Activated B cell treated with CpG ODN at 0.5 μM for 24 hours (primary cell): ENCODE data around the gene LYRM4. TPM values are rescaled to one million over a fixed set of nuclear protein-coding genes. Genes with fewer than 3 reads are reported as not detected.

Experiments
- ATAC-seq: fragments of 200-7000 bp; cut with Tn5 transposase; one replicate; pipeline ENCODE4 v1.10.0; 2021; ENCODE audit warnings: low read depth, mild to moderate bottlenecking, moderate library complexity
- CTCF ChIA-PET: fragments of 350-600 bp; sonication (Branson Sonifier 250); formaldehyde crosslinking; loops from one replicate; lab custom pipeline; 2021; ENCODE audit warnings: antibody characterized with exemption; lab: Charles Lee
- POLR2A ChIA-PET: fragments of 350-600 bp; sonication (Branson Sonifier 250); formaldehyde crosslinking; loops from one replicate; lab custom pipeline; 2021; ENCODE audit warnings: antibody characterized with exemption; lab: Charles Lee
- DNase-seq: peaks from one replicate; pipeline ENCODE4 v3.0.0; 2022
- H3K27ac Mint-ChIP-seq: one replicate; pipeline ENCODE4 v1.8.0; 2020; ENCODE audit warnings: mixed read lengths
- H3K27me3 Mint-ChIP-seq: one replicate; pipeline ENCODE4 v1.8.0; 2021; ENCODE audit warnings: mixed read lengths
- H3K36me3 Mint-ChIP-seq: one replicate; pipeline ENCODE4 v1.8.0; 2021; ENCODE audit warnings: low read depth, mixed read lengths
- H3K4me1 Mint-ChIP-seq: one replicate; pipeline ENCODE4 v1.8.0; 2021; ENCODE audit warnings: mixed read lengths
- H3K4me3 Mint-ChIP-seq: one replicate; pipeline ENCODE4 v1.8.0; 2020; ENCODE audit warnings: mild to moderate bottlenecking, mixed read lengths
- H3K9me3 Mint-ChIP-seq: one replicate; pipeline ENCODE4 v1.8.0; 2020; ENCODE audit warnings: mixed read lengths
- intact Hi-C: fragments of 100-400 bp; cut with micrococcal nuclease; formaldehyde crosslinking; loops from one replicate; pipeline ENCODE4 v1.15.1; 2024
- total RNA-seq: library from RNA; stranded (reverse); gene quantifications from 2 replicates; pipeline ENCODE4 v1.2.3, GENCODE V29; 2022
- TF ChIP-seq, protein P1 (sequence below): fragments of 200-600 bp; IDR thresholded peaks from one replicate; pipeline ENCODE4 v1.8.0; 2022; ENCODE audit warnings: antibody characterized with exemption, mild to moderate bottlenecking

Gene LYRM4
- total RNA-seq, 1 donor from 2014 or later, result 51.2 TPM

DNA sequence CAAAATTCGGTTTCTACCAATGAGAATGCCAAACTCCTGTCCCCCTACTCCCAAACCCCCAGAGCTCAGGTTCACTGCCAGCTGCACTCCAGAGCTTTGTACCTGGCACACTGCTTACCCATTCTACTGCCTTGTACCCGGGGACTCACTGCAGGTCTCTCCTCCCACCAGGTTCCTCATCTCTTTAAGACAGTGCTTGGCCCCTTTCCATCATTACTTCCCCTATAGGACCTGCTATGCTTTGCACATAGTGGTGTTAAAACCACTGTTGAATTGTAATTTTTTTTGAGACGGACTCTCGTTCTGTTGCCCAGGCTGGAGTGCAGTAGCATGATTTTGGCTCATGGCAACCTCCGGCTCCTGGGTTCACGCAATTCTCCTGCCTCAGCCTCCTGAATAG lies 25.9 kb downstream of the LYRM4 start:
- no peak overlapping the region for H3K27ac Mint-ChIP-seq
- CTCF ChIA-PET, result interaction anchor here (1.2 to 1.9 kb wide), 2 partner anchors 91 to 164 kb away, joined by 3 to 5 read pairs; no protein-coding TSS in a partner anchor
- ATAC-seq (no peak), DNase-seq (no peak)
- H3K4me1 Mint-ChIP-seq, result peaks cover 9% of the 10 kb centered on the region
- H3K4me3 Mint-ChIP-seq, result no peak overlapping the region
- no peaks in the 10 kb centered on the region for H3K9me3 Mint-ChIP-seq
- TF ChIP-seq, protein P1, sequence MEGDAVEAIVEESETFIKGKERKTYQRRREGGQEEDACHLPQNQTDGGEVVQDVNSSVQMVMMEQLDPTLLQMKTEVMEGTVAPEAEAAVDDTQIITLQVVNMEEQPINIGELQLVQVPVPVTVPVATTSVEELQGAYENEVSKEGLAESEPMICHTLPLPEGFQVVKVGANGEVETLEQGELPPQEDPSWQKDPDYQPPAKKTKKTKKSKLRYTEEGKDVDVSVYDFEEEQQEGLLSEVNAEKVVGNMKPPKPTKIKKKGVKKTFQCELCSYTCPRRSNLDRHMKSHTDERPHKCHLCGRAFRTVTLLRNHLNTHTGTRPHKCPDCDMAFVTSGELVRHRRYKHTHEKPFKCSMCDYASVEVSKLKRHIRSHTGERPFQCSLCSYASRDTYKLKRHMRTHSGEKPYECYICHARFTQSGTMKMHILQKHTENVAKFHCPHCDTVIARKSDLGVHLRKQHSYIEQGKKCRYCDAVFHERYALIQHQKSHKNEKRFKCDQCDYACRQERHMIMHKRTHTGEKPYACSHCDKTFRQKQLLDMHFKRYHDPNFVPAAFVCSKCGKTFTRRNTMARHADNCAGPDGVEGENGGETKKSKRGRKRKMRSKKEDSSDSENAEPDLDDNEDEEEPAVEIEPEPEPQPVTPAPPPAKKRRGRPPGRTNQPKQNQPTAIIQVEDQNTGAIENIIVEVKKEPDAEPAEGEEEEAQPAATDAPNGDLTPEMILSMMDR, result no peak
- peaks cover 20% of the 10 kb centered on the region for H3K36me3 Mint-ChIP-seq
- POLR2A ChIA-PET, result no interaction called here
- intact Hi-C loops, result no loop called here
- H3K27me3 Mint-ChIP-seq, result no peaks in the 10 kb centered on the region

DNA sequence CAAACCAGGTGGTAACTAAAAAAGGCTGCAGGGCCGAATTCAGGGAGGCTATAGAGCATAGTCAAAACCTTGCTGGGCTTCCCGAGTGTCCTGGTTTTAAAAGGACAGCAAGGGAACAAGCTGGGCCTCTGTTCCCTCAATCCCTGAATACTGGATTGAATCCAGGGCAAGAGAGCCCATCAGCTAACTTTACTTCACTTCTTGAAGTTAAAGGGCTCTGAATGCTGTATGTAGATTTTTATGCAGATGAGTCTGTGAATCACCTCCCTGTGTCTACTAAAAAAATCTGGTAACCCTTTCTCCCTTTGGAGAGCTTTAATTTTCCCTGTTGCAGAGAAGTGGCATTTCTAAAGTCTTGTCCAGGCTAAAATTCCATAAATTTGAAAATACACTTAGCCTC lies 29.5 kb downstream of the LYRM4 start:
- H3K9me3 Mint-ChIP-seq, result no peaks in the 10 kb centered on the region
- CTCF ChIA-PET, result interaction anchor here (1.4 kb wide), 1 partner anchor 87 kb away, joined by 3 read pairs; no protein-coding TSS in a partner anchor
- POLR2A ChIA-PET, result no interaction called here
- H3K4me1 Mint-ChIP-seq, result peaks cover 9% of the 10 kb centered on the region
- TF ChIP-seq, protein P1, result no peak
- no peak overlapping the region for H3K27ac Mint-ChIP-seq
- H3K36me3 Mint-ChIP-seq, result peaks cover 13% of the 10 kb centered on the region
- no peak for DNase-seq
- ATAC-seq, result no peak
- H3K27me3 Mint-ChIP-seq, result no peaks in the 10 kb centered on the region
- H3K4me3 Mint-ChIP-seq, result no peak overlapping the region
- intact Hi-C loops, result no loop called here

DNA sequence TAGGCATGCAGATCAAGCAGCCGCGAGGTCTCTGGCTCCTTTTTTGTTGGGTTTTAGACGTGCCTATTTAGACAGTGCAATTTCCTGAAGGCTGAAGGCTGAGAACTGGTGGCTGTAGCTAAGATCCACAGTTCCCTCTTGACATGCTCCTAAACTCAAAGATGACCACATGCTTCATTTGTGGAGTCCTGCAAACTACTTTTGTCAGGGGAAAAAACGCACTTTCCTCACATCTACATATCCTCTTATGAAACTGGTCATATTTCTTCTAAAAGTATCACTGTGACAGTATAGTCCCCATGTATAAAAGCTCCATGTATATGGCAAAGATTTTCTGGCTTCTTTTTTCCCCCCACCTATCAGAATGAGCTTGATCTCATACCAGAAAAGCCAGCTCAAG lies 30.7 kb downstream of the LYRM4 start:
- ATAC-seq (no peak), DNase-seq (no peak)
- Mint-ChIP-seq H3K36me3 (peaks cover 6% of the 10 kb centered on the region), H3K4me3 (no peak overlapping the region), H3K9me3 (no peaks in the 10 kb centered on the region), H3K27ac (no peak overlapping the region), H3K4me1 (peaks cover 9% of the 10 kb centered on the region), H3K27me3 (no peaks in the 10 kb centered on the region)
- TF ChIP-seq, protein P1, result no peak
- intact Hi-C loops, result no loop called here
- ChIA-PET POLR2A (interaction anchor here (1.3 kb wide), 1 partner anchor 73 kb away, joined by 4 read pairs; no protein-coding TSS in a partner anchor), CTCF (interaction anchor here (1.4 kb wide), 1 partner anchor 150 kb away, joined by 3 read pairs; no protein-coding TSS in a partner anchor)

DNA sequence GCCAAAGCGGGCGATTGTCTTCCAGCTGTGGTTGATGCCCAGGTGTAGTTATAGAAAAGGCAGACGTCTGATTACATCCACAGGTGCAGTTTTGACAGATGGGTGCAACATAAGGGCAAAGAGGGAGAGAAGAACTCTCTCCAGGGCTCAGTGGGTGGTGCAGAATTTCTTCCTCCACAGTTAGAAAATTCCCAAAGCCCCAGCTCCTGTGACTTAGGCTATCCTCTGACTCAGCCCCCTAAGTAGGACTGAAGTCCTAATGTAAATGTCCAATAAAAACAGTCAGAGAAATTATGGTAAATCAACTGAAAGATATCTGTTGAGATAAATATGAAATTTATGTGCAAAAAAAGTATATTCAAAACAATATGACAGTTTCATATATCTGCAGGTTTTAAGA lies 31.4 kb downstream of the LYRM4 start:
- intact Hi-C loops, result no loop called here
- Mint-ChIP-seq H3K9me3 (no peaks in the 10 kb centered on the region), H3K36me3 (peaks cover 2% of the 10 kb centered on the region), H3K27ac (no peak overlapping the region), H3K4me3 (no peak overlapping the region), H3K27me3 (no peaks in the 10 kb centered on the region), H3K4me1 (peaks cover 9% of the 10 kb centered on the region)
- ATAC-seq, result no peak
- no peak for DNase-seq
- TF ChIP-seq, protein P1, result no peak
- POLR2A ChIA-PET, result interaction anchor here (0.7 to 1.3 kb wide), 2 partner anchors 74 to 1425 kb away, joined by 4 to 7 read pairs; no protein-coding TSS in a partner anchor
- CTCF ChIA-PET, result interaction anchor here (1.4 kb wide), 1 partner anchor 151 kb away, joined by 3 read pairs; no protein-coding TSS in a partner anchor

DNA sequence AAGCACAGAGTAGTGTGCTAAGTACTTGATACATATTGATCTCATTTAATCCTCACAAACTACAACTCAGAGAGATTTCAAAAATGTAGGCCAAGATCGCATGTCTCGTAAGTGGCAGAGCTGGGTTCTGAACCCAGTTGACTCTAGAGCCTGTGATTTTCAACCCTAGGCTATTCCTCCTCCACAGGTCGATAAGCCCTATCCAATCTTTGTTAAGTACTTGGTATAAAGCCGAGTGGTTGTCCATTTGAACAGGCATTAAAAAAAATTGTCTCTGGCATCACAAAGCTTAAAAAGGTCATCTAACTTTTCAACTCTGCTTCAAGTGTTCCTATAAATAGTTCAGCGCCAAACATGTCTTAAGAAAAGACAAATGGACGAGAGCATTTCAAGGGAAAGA lies 37.4 kb downstream of the LYRM4 start:
- CTCF ChIA-PET, result no interaction called here
- TF ChIP-seq, protein P1, result no peak
- Mint-ChIP-seq H3K36me3 (peaks cover 10% of the 10 kb centered on the region), H3K9me3 (no peaks in the 10 kb centered on the region), H3K27ac (no peak overlapping the region), H3K4me1 (no peaks in the 10 kb centered on the region), H3K4me3 (no peak overlapping the region), H3K27me3 (no peaks in the 10 kb centered on the region)
- ATAC-seq (no peak), DNase-seq (no peak)
- intact Hi-C loops, result no loop called here
- POLR2A ChIA-PET, result no interaction called here
